ENCODE measurements around the gene CFAP90. TPM values are rescaled to one million over a fixed set of nuclear protein-coding genes. Genes with fewer than 3 reads are reported as not detected.

The CFAP90 gene
- total RNA-seq, 4 donors from 2014 or later: not detected

- Histone ChIP-seq H3K9me3 (no peaks in the 10 kb centered on the region), H3K4me3 (no peak overlapping the region), H3K27me3 (no peaks in the 10 kb centered on the region), H3K27ac (no peak overlapping the region), H3K4me1 (no peaks in the 10 kb centered on the region), H3K36me3 (no peaks in the 10 kb centered on the region)
- intact Hi-C loops (cut with DNase I; ENCODE audit: low total_unique reads): no loop called here
- no peak for DNase-seq
- TF ChIP-seq POLR2A (IDR thresholded peaks at IDR 0.05): no peak
- TF ChIP-seq, protein P1, sequence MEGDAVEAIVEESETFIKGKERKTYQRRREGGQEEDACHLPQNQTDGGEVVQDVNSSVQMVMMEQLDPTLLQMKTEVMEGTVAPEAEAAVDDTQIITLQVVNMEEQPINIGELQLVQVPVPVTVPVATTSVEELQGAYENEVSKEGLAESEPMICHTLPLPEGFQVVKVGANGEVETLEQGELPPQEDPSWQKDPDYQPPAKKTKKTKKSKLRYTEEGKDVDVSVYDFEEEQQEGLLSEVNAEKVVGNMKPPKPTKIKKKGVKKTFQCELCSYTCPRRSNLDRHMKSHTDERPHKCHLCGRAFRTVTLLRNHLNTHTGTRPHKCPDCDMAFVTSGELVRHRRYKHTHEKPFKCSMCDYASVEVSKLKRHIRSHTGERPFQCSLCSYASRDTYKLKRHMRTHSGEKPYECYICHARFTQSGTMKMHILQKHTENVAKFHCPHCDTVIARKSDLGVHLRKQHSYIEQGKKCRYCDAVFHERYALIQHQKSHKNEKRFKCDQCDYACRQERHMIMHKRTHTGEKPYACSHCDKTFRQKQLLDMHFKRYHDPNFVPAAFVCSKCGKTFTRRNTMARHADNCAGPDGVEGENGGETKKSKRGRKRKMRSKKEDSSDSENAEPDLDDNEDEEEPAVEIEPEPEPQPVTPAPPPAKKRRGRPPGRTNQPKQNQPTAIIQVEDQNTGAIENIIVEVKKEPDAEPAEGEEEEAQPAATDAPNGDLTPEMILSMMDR (IDR thresholded peaks at IDR 0.05 in 4 of 5, conservative IDR thresholded peaks at IDR 0.05 in 1 of 5): no peak
- in situ Hi-C loops (cut with MboI; ENCODE audit: low sequenced_read_pairs in 4 of 4): no loop called here
- ATAC-seq: no peak
Measured at GRCh38 chr5:7795306-7795705, 55.6 kb downstream of the CFAP90 start.

DNA sequence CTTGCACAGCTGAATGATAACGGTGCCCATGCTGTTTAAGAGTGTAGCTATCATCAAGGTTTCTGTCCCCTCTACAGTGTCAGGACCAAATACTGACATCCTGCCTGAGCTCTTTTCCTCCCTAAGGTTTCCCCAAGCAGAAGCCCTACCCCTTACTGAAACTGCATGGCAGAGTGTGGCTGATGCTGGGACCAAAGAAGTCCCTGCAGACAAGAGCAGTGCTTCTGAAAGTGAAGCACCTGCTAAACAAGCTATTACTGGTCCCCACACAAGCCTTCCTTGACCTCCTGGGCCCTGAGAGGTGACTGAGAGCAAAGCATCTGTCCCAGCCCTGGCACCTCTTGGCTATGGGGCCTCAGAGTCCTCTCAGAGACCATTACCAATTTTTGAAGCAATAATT lies 56.1 kb downstream of the CFAP90 start:
- no peaks in the 10 kb centered on the region for H3K27me3 ChIP-seq
- in situ Hi-C loops (cut with MboI; ENCODE audit: low sequenced_read_pairs in 4 of 4): no loop called here
- intact Hi-C loops (cut with DNase I; ENCODE audit: low total_unique reads): no loop called here

GRCh38 chr5:7794311-7794710 lies 56.6 kb downstream of the CFAP90 start:
- H3K36me3 ChIP-seq: no peaks in the 10 kb centered on the region
- TF ChIP-seq POLR2A (IDR thresholded peaks at IDR 0.05): no peak
- TF ChIP-seq, protein P1 (IDR thresholded peaks at IDR 0.05 in 4 of 5, conservative IDR thresholded peaks at IDR 0.05 in 1 of 5): no peak
- H3K27me3 ChIP-seq: no peaks in the 10 kb centered on the region
- intact Hi-C loops (cut with DNase I; ENCODE audit: low total_unique reads) (no loop called here), in situ Hi-C loops (cut with MboI; ENCODE audit: low sequenced_read_pairs in 4 of 4) (no loop called here)
- H3K27ac ChIP-seq: no peak overlapping the region
- ATAC-seq: no peak
- H3K4me3 ChIP-seq: no peak overlapping the region
- no peaks in the 10 kb centered on the region for H3K9me3 ChIP-seq
- H3K4me1 ChIP-seq: no peaks in the 10 kb centered on the region
- DNase-seq: no peak

More for the DNA sequence above, 56.1 kb downstream of the CFAP90 start:
- no peaks in the 10 kb centered on the region for H3K4me1 ChIP-seq
- no peaks in the 10 kb centered on the region for H3K36me3 ChIP-seq
- DNase-seq (no peak), ATAC-seq (no peak)
- no peak overlapping the region for H3K4me3 ChIP-seq
- no peaks in the 10 kb centered on the region for H3K9me3 ChIP-seq
- no peak overlapping the region for H3K27ac ChIP-seq
- no peak for TF ChIP-seq POLR2A (IDR thresholded peaks at IDR 0.05)
- TF ChIP-seq, protein P1 (IDR thresholded peaks at IDR 0.05 in 4 of 5, conservative IDR thresholded peaks at IDR 0.05 in 1 of 5): no peak

GRCh38 chr5:7793895-7794294 lies 57.0 kb downstream of the CFAP90 start:
- ATAC-seq: no peak
- in situ Hi-C loops (cut with MboI; ENCODE audit: low sequenced_read_pairs in 4 of 4): no loop called here
- H3K36me3 ChIP-seq: no peaks in the 10 kb centered on the region
- TF ChIP-seq, protein P1 (IDR thresholded peaks at IDR 0.05 in 4 of 5, conservative IDR thresholded peaks at IDR 0.05 in 1 of 5): no peak
- TF ChIP-seq POLR2A (IDR thresholded peaks at IDR 0.05): no peak
- intact Hi-C loops (cut with DNase I; ENCODE audit: low total_unique reads): no loop called here
- no peak overlapping the region for H3K4me3 ChIP-seq
- no peaks in the 10 kb centered on the region for H3K27me3 ChIP-seq
- H3K9me3 ChIP-seq: no peaks in the 10 kb centered on the region
- no peak overlapping the region for H3K27ac ChIP-seq
- no peak for DNase-seq
- no peaks in the 10 kb centered on the region for H3K4me1 ChIP-seq

DNA sequence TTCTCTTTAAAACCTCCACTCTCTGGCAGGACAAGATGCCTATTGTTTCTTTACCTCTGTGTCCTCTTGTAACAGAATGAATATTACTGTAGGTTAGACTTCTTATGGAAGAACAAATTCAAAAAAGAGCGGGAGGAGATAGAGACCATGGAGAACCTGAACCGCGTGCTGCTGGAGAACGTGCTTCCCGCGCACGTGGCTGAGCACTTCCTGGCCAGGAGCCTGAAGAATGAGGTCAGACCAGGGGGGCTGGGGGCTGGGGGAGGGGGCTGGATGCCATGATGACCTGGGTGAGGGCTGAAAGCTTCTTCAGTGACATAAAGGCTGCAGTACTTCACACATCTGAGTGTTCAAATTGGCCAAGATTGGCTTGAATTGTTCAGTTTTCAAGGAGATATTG lies 61.4 kb downstream of the CFAP90 start:
- H3K27me3 ChIP-seq: no peaks in the 10 kb centered on the region
- DNase-seq (no peak), ATAC-seq (no peak)
- intact Hi-C loops (cut with DNase I; ENCODE audit: low total_unique reads) (no loop called here), in situ Hi-C loops (cut with MboI; ENCODE audit: low sequenced_read_pairs in 4 of 4) (no loop called here)
- H3K4me3 ChIP-seq: no peak overlapping the region
- H3K36me3 ChIP-seq: peaks cover 0 to 16% of the 10 kb centered on the region in 2 donors
- H3K27ac ChIP-seq: no peak overlapping the region
- H3K9me3 ChIP-seq: no peaks in the 10 kb centered on the region
- H3K4me1 ChIP-seq: no peaks in the 10 kb centered on the region
- TF ChIP-seq, protein P1 (IDR thresholded peaks at IDR 0.05 in 4 of 5, conservative IDR thresholded peaks at IDR 0.05 in 1 of 5): no peak
- TF ChIP-seq POLR2A (IDR thresholded peaks at IDR 0.05): no peak

Data from gastrocnemius medialis (tissue), 4 donors.